GM12878 (cell line): ENCODE results near the gene STK32A.

Experiments used
- PAX8 ChIP-seq: fragments of 450-650 bp; IDR thresholded peaks from 2 replicates; pipeline ENCODE4 v1.6.1; 2017; ENCODE audit warnings: mild to moderate bottlenecking, moderate library complexity
- RAD21 ChIP-seq: IDR thresholded peaks from 2 replicates; pipeline ENCODE4 v1.6.1; 2011; ENCODE audit warnings: mild to moderate bottlenecking, low read depth, low read length, moderate library complexity; ENCODE audit not compliant: insufficient read depth
- SUPT20H ChIP-seq: IDR thresholded peaks from 2 replicates; pipeline ENCODE4 v1.6.1; 2011; ENCODE audit warnings: low read depth, mild to moderate bottlenecking, low read length, moderate library complexity, borderline replicate concordance; ENCODE audit not compliant: control insufficient read depth

GRCh38 chr5:147427521-147428401 is 192.9 kb downstream of the STK32A start:
- no peak for TF ChIP-seq RAD21
- no peak for TF ChIP-seq PAX8
- no peak for TF ChIP-seq SUPT20H
